H1 (cell line): ENCODE data around the gene TBC1D2B. TPM values are rescaled to one million over a fixed set of nuclear protein-coding genes. Genes with fewer than 3 reads are reported as not detected.

Experiments used
- ATF2 ChIP-seq: IDR thresholded peaks from 2 replicates; pipeline ENCODE4 v1.6.1; 2012; ENCODE audit warnings: low read length, inconsistent platforms
- FOSL1 ChIP-seq: IDR thresholded peaks from 2 replicates; pipeline ENCODE4 v1.6.1; 2011; ENCODE audit warnings: mild to moderate bottlenecking, low read depth, low read length, moderate library complexity; ENCODE audit not compliant: insufficient read depth
- TCF12 ChIP-seq: IDR thresholded peaks from 2 replicates; pipeline ENCODE4 v1.6.1; 2011; ENCODE audit warnings: low read depth, mild to moderate bottlenecking, low read length
- polyA plus RNA-seq, 7 experiments: library from polyadenylated mRNA; depleted of rRNA in 3 of 7; stranded (reverse) in 5 of 7; unstranded in 2 of 7; fragments of >200 nt in 5 of 7; fragments of 200-250 nt in 2 of 7; gene quantifications; 1 replicate in 5 of 7; 2 replicates in 1 of 7; 4 replicates in 1 of 7; pipeline versions ENCODE4 v1.2.1 to v1.2.3, GENCODE V29; 2011 to 2013; ENCODE audit warnings: missing spikeins in 2 of 7, mixed read lengths in 2 of 7
- total RNA-seq: library from RNA; stranded (reverse); fragmentation: NEBNext Ultra II Directional; extraction: Animal tissue kit (Norgen Biotek cat#: 25700); gene quantifications from 2 replicates; pipeline ENCODE4 v1.2.1, GENCODE V29; 2021

TBC1D2B gene
- total and polyA plus RNA-seq, 2 of the 8 experiments (the other 6 are each of a cell fraction or from before 2014, with no cell fraction given), result 11.9 to 19.5 TPM

- TF ChIP-seq FOSL1, result no peak
- no peak for TF ChIP-seq ATF2
- TF ChIP-seq TCF12, result no peak
- TF ChIP-seq, all 59 proteins: peak for 0
These were observed 31.6 kb upstream of the TBC1D2B start (continued) for GRCh38 chr15:78109156-78109555.
